K562 (cell line): ENCODE measurements around the gene CXCR5. TPM values are rescaled to one million over a fixed set of nuclear protein-coding genes. Genes with fewer than 3 reads are reported as not detected.

Source experiments
- CTBP1 ChIP-seq: fragments of 450-650 bp; IDR thresholded peaks from 2 replicates; pipeline ENCODE4 v1.6.1; 2016; ENCODE audit warnings: borderline replicate concordance
- DIDO1 ChIP-seq: fragments of 450-650 bp; IDR thresholded peaks from 2 replicates; pipeline ENCODE4 v1.6.1; 2016; ENCODE audit warnings: low read depth, missing biosample characterization, missing genetic modification characterization
- E2F6 ChIP-seq, 2 experiments: IDR thresholded peaks; 2 replicates each; pipeline ENCODE4 v1.6.1; 2011; ENCODE audit warnings: borderline replicate concordance in 1 of 2, control low read depth in 1 of 2, low read depth in 1 of 2, low read length in 1 of 2, mild to moderate bottlenecking in 1 of 2, mixed read lengths in 1 of 2, moderate library complexity in 1 of 2; ENCODE audit not compliant: insufficient read depth in 1 of 2, insufficient read length in 1 of 2, poor library complexity in 1 of 2, severe bottlenecking in 1 of 2; ENCODE audit errors: extremely low read depth in 1 of 2
- EP400 ChIP-seq: fragments of 450-650 bp; IDR thresholded peaks from 2 replicates; pipeline ENCODE4 v1.6.1; 2017; ENCODE audit warnings: antibody characterized with exemption, mild to moderate bottlenecking, moderate library complexity
- GATAD2B ChIP-seq: fragments of 450-650 bp; IDR thresholded peaks from 2 replicates; pipeline ENCODE4 v1.6.1; 2017; ENCODE audit warnings: mild to moderate bottlenecking, borderline replicate concordance
- NCOA4 ChIP-seq: fragments of 450-650 bp; IDR thresholded peaks from 2 replicates; pipeline ENCODE4 v1.6.1; 2018; ENCODE audit warnings: mild to moderate bottlenecking; ENCODE audit not compliant: partially characterized antibody
- NKRF ChIP-seq: fragments of 450-650 bp; IDR thresholded peaks from 2 replicates; pipeline ENCODE4 v1.6.1; 2016; ENCODE audit warnings: borderline replicate concordance
- PHF8 ChIP-seq: fragments of 200-600 bp; sonication (generic); IDR thresholded peaks from 2 replicates; pipeline ENCODE4 v1.6.1; 2012; ENCODE audit warnings: mixed run types, mild to moderate bottlenecking, inconsistent platforms, low read length, moderate library complexity, borderline replicate concordance
- SIN3A ChIP-seq, 2 experiments: fragments of 150-350 bp in 1 of 2; IDR thresholded peaks; 2 replicates each; pipeline ENCODE4 v1.6.1; 2011 to 2016; ENCODE audit warnings: borderline replicate concordance in 2 of 2, low read depth in 2 of 2, low read length in 2 of 2, mild to moderate bottlenecking in 2 of 2, moderate library complexity in 2 of 2; ENCODE audit not compliant: control insufficient read depth in 1 of 2
- TOE1 ChIP-seq, 2 experiments: fragments of 450-650 bp in 1 of 2; sonication (generic) in 1 of 2; formaldehyde crosslinking in 1 of 2; IDR thresholded peaks; 2 replicates each; pipeline versions ENCODE4 v1.7.1 to v1.8.0; 2016 to 2022; ENCODE audit warnings: borderline replicate concordance in 2 of 2, mild to moderate bottlenecking in 2 of 2, antibody characterized with exemption in 1 of 2, inconsistent platforms in 1 of 2, low read depth in 1 of 2, missing genetic modification reagents in 1 of 2, moderate library complexity in 1 of 2
- ZBTB11 ChIP-seq, 3 experiments: fragments of 200-800 bp in 1 of 3; fragments of 250-450 bp in 1 of 3; fragments of 450-650 bp in 1 of 3; sonication (Bioruptor Pico) in 1 of 3; sonication (Bioruptor generic) in 1 of 3; formaldehyde crosslinking in 1 of 3; IDR thresholded peaks; 2 replicates each; pipeline versions ENCODE4 v1.6.1 to v1.8.0; 2016 to 2022; ENCODE audit warnings: mild to moderate bottlenecking in 2 of 3, missing genetic modification characterization in 2 of 3, missing compliant biosample characterization in 1 of 3, moderate library complexity in 1 of 3
- ZKSCAN3 ChIP-seq: fragments of 250-450 bp; sonication (Bioruptor Pico); IDR thresholded peaks from 2 replicates; pipeline ENCODE4 v1.4.0; 2020
- polyA plus RNA-seq, 8 experiments: library from polyadenylated mRNA; depleted of rRNA in 4 of 8; stranded (reverse) in 5 of 8; unstranded in 3 of 8; fragments of >200 nt; fragmentation: Nextera tagmentation in 2 of 8; fragmentation: Illumina TruSeq in 1 of 8; extraction: Ambion mirVana in 2 of 8; extraction: Trizol in 1 of 8; gene quantifications; 2 replicates each; pipeline versions ENCODE4 v1.2.1 to v1.2.3, GENCODE V29; 2011 to 2014; ENCODE audit warnings: inconsistent platforms in 1 of 8, missing spikeins in 1 of 8
- total RNA-seq, 7 experiments: library from RNA; depleted of rRNA in 6 of 7; stranded (reverse); fragments of >200 nt in 6 of 7; fragmentation: Illumina TruSeq in 2 of 7; extraction: Trizol in 2 of 7; gene quantifications; 2 replicates each; pipeline versions ENCODE4 v1.2.1 to v1.2.3, GENCODE V29; 2011 to 2021; ENCODE audit warnings: low replicate concordance in 1 of 7
- TF ChIP-seq, protein P1 (sequence below): fragments of 250-450 bp; sonication (Bioruptor Pico); IDR thresholded peaks from 2 replicates; pipeline ENCODE4 v1.9.0; 2021; ENCODE audit warnings: mild to moderate bottlenecking
- TF ChIP-seq, protein P2 (sequence below): sonication (generic); formaldehyde crosslinking; IDR thresholded peaks from 2 replicates; pipeline ENCODE4 v1.9.0; 2022; ENCODE audit warnings: mild to moderate bottlenecking, missing genetic modification reagents

CXCR5 gene
- total and polyA plus RNA-seq, 9 of the 15 experiments (the other 6 are each of a cell fraction or from before 2014, with no cell fraction given): 0.03 to 0.06 TPM; not detected in 7

GRCh38 chr11:118910309-118911112 is 26.8 kb downstream of the CXCR5 start (continued):
- TF ChIP-seq ZKSCAN3 (CRISPR knock-in tag) (no peak), NCOA4 (peak; percentile 51), NKRF (0 out of 2 replicates have a peak, but pooled peaks have one; percentile 56), DIDO1 (tag) (no peak), TOE1 (IDR thresholded peaks at IDR 0.05; ENCODE audit: borderline replicate concordance) (0 out of 2 replicates have a peak, but pooled peaks have one; percentile 26), TOE1 (CRISPR knock-in tag; IDR thresholded peaks at IDR 0.05; ENCODE audit: borderline replicate concordance, low read depth) (no peak), CTBP1 (peak; percentile 43; the same call in 1 of the 2 replicates), ZBTB11 (CRISPR knock-in tag; IDR thresholded peaks at IDR 0.05) (peak in 1 of 3 experiments; percentile 21; a peak in 1 of 6 replicates), PHF8 (peak; percentile 44; the same call in 1 of the 2 replicates), SIN3A (IDR thresholded peaks at IDR 0.05; ENCODE audit: borderline replicate concordance in 2 of 2, control insufficient read depth in 1 of 2, low read depth in 2 of 2, low read length in 2 of 2) (peak in 1 of 2 experiments; percentile 50; a peak in 1 of 4 replicates), E2F6 (IDR thresholded peaks at IDR 0.05; ENCODE audit: borderline replicate concordance in 1 of 2, extremely low read depth in 1 of 2, insufficient read depth in 1 of 2, insufficient read length in 1 of 2, low read depth in 1 of 2, low read length in 1 of 2, poor library complexity in 1 of 2, severe bottlenecking in 1 of 2) (peak; percentile 64 to 92), EP400 (peak; percentile 64; the same call in 1 of the 2 replicates), GATAD2B (no peak)
- TF ChIP-seq, protein P1, sequence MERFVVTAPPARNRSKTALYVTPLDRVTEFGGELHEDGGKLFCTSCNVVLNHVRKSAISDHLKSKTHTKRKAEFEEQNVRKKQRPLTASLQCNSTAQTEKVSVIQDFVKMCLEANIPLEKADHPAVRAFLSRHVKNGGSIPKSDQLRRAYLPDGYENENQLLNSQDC (CRISPR knock-in tag): no peak
- TF ChIP-seq, protein P2, sequence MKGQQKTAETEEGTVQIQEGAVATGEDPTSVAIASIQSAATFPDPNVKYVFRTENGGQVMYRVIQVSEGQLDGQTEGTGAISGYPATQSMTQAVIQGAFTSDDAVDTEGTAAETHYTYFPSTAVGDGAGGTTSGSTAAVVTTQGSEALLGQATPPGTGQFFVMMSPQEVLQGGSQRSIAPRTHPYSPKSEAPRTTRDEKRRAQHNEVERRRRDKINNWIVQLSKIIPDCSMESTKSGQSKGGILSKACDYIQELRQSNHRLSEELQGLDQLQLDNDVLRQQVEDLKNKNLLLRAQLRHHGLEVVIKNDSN (CRISPR knock-in tag): peak; percentile 47; the same call in 1 of the 2 replicates
